HUES64 (cell line): ENCODE data around the gene LYRM4.

Source experiments
- H3K27ac ChIP-seq: 2 replicates; pipeline ENCODE4 v1.7.0; 2013; ENCODE audit warnings: low read depth, low read length, inconsistent platforms
- H3K27me3 ChIP-seq: 2 replicates; pipeline ENCODE4 v1.6.1; 2013; ENCODE audit warnings: mild to moderate bottlenecking, low read length; ENCODE audit not compliant: insufficient read depth
- H3K36me3 ChIP-seq: 2 replicates; pipeline ENCODE4 v1.6.1; 2013; ENCODE audit warnings: mild to moderate bottlenecking, low read length; ENCODE audit not compliant: insufficient read depth
- H3K4me1 ChIP-seq: 2 replicates; pipeline ENCODE4 v1.6.1; 2013; ENCODE audit warnings: mild to moderate bottlenecking, low read length, moderate library complexity; ENCODE audit not compliant: insufficient read depth
- H3K4me3 ChIP-seq: 2 replicates; pipeline ENCODE4 v1.5.1; 2013; ENCODE audit warnings: mild to moderate bottlenecking, low read length, moderate library complexity
- H3K9ac ChIP-seq: 2 replicates; pipeline ENCODE4 v1.6.1; 2013; ENCODE audit warnings: mild to moderate bottlenecking, low read depth, low read length
- H3K9me3 ChIP-seq: 2 replicates; pipeline ENCODE4 v1.6.1; 2013; ENCODE audit warnings: low read depth, low read length; ENCODE audit not compliant: insufficient read depth
- WGBS: fragments of 150-250, 120-280 bp; methylation state at CpG from one replicate; pipeline ENCODE4 v1.1.7; 2013; ENCODE audit warnings: missing lambda C conversion rate; 5-methylcytosine and 5-hydroxymethylcytosine counted together

Gene LYRM4

GRCh38 chr6:5172041-5172653, 88.6 kb downstream of the LYRM4 start:
- Histone ChIP-seq H3K9me3 (no peaks in the 10 kb centered on the region), H3K4me1 (peaks cover 20% of the 10 kb centered on the region), H3K4me3 (no peak overlapping the region), H3K27ac (no peak overlapping the region), H3K27me3 (no peaks in the 10 kb centered on the region), H3K9ac (no peak overlapping the region), H3K36me3 (no peaks in the 10 kb centered on the region)
- 78% methylated on average over 14 of the region's 14 CpGs for WGBS

GRCh38 chr6:5167501-5167900, 93.2 kb downstream of the LYRM4 start:
- H3K4me3 ChIP-seq, result no peak overlapping the region

GRCh38 chr6:5164092-5164491, 96.7 kb downstream of the LYRM4 start:
- Histone ChIP-seq H3K9me3 (no peaks in the 10 kb centered on the region), H3K9ac (no peak overlapping the region), H3K4me1 (no peaks in the 10 kb centered on the region), H3K4me3 (no peak overlapping the region), H3K27ac (no peak overlapping the region), H3K27me3 (no peaks in the 10 kb centered on the region), H3K36me3 (no peaks in the 10 kb centered on the region)

More at GRCh38 chr6:5167501-5167900, 93.2 kb downstream of the LYRM4 start:
- no peak overlapping the region for H3K9ac ChIP-seq
- H3K9me3 ChIP-seq, result no peaks in the 10 kb centered on the region
- no peaks in the 10 kb centered on the region for H3K27me3 ChIP-seq
- 0 out of 2 replicates have a peak, but pooled peaks cover 4% of the 10 kb centered on the region for H3K4me1 ChIP-seq
- WGBS, result 94% methylated on average over 4 of the region's 4 CpGs
- no peak overlapping the region for H3K27ac ChIP-seq
- no peaks in the 10 kb centered on the region for H3K36me3 ChIP-seq

GRCh38 chr6:5163247-5163646, 97.5 kb downstream of the LYRM4 start:
- Histone ChIP-seq H3K27ac (no peak overlapping the region), H3K4me3 (no peak overlapping the region), H3K9ac (no peak overlapping the region), H3K36me3 (no peaks in the 10 kb centered on the region), H3K27me3 (no peaks in the 10 kb centered on the region), H3K9me3 (no peaks in the 10 kb centered on the region), H3K4me1 (no peaks in the 10 kb centered on the region)
- 96% methylated on average over 6 of the region's 6 CpGs for WGBS

- Histone ChIP-seq H3K9me3 (no peaks in the 10 kb centered on the region), H3K27ac (no peak overlapping the region), H3K9ac (no peak overlapping the region), H3K4me1 (no peaks in the 10 kb centered on the region), H3K4me3 (no peak overlapping the region), H3K36me3 (no peaks in the 10 kb centered on the region), H3K27me3 (no peaks in the 10 kb centered on the region)
- 96% methylated on average over 5 of the region's 5 CpGs for WGBS
Measured at GRCh38 chr6:5162355-5162754, 98.4 kb downstream of the LYRM4 start.

GRCh38 chr6:5160206-5160605, 100.5 kb downstream of the LYRM4 start:
- H3K36me3 ChIP-seq, result no peaks in the 10 kb centered on the region
- no peaks in the 10 kb centered on the region for H3K27me3 ChIP-seq
- 90% methylated on average over 2 of the region's 4 CpGs for WGBS
- H3K9me3 ChIP-seq, result no peaks in the 10 kb centered on the region
- H3K27ac ChIP-seq, result no peak overlapping the region
- H3K9ac ChIP-seq, result no peak overlapping the region
- H3K4me1 ChIP-seq, result no peaks in the 10 kb centered on the region
- no peak overlapping the region for H3K4me3 ChIP-seq

- WGBS, result 83% methylated on average over 1 of the region's 1 CpG
- no peaks in the 10 kb centered on the region for H3K9me3 ChIP-seq
Measured at GRCh38 chr6:5159162-5159561, 101.6 kb downstream of the LYRM4 start.

GRCh38 chr6:5158180-5158579, 102.6 kb downstream of the LYRM4 start:
- Histone ChIP-seq H3K9ac (no peak overlapping the region), H3K27me3 (no peaks in the 10 kb centered on the region), H3K36me3 (no peaks in the 10 kb centered on the region), H3K4me3 (no peak overlapping the region), H3K4me1 (no peaks in the 10 kb centered on the region), H3K9me3 (no peaks in the 10 kb centered on the region), H3K27ac (no peak overlapping the region)
- 60% methylated on average over 2 of the region's 3 CpGs for WGBS

More at GRCh38 chr6:5159162-5159561, 101.6 kb downstream of the LYRM4 start:
- H3K27me3 ChIP-seq, result no peaks in the 10 kb centered on the region
- no peak overlapping the region for H3K4me3 ChIP-seq
- no peaks in the 10 kb centered on the region for H3K4me1 ChIP-seq
- H3K36me3 ChIP-seq, result no peaks in the 10 kb centered on the region
- H3K9ac ChIP-seq, result no peak overlapping the region
- H3K27ac ChIP-seq, result no peak overlapping the region

- WGBS, result 91% methylated on average over 9 of the region's 10 CpGs
- Histone ChIP-seq H3K27ac (no peak overlapping the region), H3K36me3 (no peaks in the 10 kb centered on the region), H3K4me1 (no peaks in the 10 kb centered on the region), H3K9me3 (no peaks in the 10 kb centered on the region), H3K27me3 (no peaks in the 10 kb centered on the region), H3K9ac (no peak overlapping the region), H3K4me3 (no peak overlapping the region)
Measured at GRCh38 chr6:5157621-5158138, 103.1 kb downstream of the LYRM4 start.

- Histone ChIP-seq H3K27me3 (no peaks in the 10 kb centered on the region), H3K4me3 (no peak overlapping the region), H3K9me3 (no peaks in the 10 kb centered on the region), H3K9ac (no peak overlapping the region), H3K4me1 (no peaks in the 10 kb centered on the region), H3K27ac (no peak overlapping the region), H3K36me3 (no peaks in the 10 kb centered on the region)
- WGBS, result 80% methylated on average over 5 of the region's 5 CpGs
Measured at GRCh38 chr6:5156627-5157026, 104.1 kb downstream of the LYRM4 start.

GRCh38 chr6:5155906-5156305, 104.8 kb downstream of the LYRM4 start:
- Histone ChIP-seq H3K27me3 (no peaks in the 10 kb centered on the region), H3K27ac (no peak overlapping the region), H3K4me3 (no peak overlapping the region), H3K9ac (no peak overlapping the region), H3K36me3 (no peaks in the 10 kb centered on the region), H3K4me1 (no peaks in the 10 kb centered on the region), H3K9me3 (no peaks in the 10 kb centered on the region)
- WGBS, result 93% methylated on average over 3 of the region's 3 CpGs

- 94% methylated on average over 5 of the region's 5 CpGs for WGBS
- no peaks in the 10 kb centered on the region for H3K27me3 ChIP-seq
- H3K27ac ChIP-seq, result no peak overlapping the region
- no peak overlapping the region for H3K9ac ChIP-seq
- H3K4me3 ChIP-seq, result no peak overlapping the region
- no peaks in the 10 kb centered on the region for H3K36me3 ChIP-seq
- no peaks in the 10 kb centered on the region for H3K4me1 ChIP-seq
- no peaks in the 10 kb centered on the region for H3K9me3 ChIP-seq
Measured at GRCh38 chr6:5153186-5153585, 107.6 kb downstream of the LYRM4 start.
